ENCODE measurements around the gene DNASE1L3. TPM values are rescaled to one million over a fixed set of nuclear protein-coding genes. Genes with fewer than 3 reads are reported as not detected.

The DNASE1L3 gene
- total and polyA plus RNA-seq, 2 of the 13 experiments (the other 11 are each of a cell fraction or from before 2014, with no cell fraction given), result 0.86 to 1.7 TPM

DNA sequence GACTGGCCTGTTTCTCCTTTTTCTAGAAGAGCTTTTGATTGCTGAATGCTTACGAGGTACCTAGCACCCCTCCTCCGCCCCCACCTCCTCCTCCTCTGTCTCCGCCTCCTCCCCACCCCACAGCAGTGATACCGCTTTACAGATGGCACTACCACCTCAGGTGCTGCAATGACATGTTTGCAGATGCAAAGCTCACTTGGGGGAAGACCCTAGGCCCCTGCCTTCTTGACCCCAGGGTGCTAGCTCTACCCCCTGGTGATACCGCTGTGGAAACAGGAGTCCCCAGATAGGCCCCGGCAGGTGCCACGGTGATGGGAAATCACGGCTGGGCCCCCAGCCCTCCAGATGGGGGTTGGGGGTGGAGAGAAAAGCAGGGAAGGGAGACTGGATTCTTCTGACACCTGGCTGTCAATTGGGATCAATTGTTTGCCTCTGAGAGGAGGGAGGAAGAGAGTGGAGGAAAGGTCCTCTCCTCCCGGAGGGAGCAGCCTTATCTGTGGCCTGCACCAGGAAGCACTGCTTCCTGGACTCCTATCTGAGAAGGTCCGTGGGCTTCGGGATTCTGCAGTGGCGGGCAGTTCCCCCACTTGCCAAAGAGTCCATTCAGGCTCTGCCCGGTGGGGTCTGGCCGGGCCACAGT is 37.6 kb downstream of the DNASE1L3 start (continued):
- TF ChIP-seq ZNF558 (CRISPR knock-in tag; IDR thresholded peaks at IDR 0.05; ENCODE audit: borderline replicate concordance), result no peak
- TF ChIP-seq, protein P1, sequence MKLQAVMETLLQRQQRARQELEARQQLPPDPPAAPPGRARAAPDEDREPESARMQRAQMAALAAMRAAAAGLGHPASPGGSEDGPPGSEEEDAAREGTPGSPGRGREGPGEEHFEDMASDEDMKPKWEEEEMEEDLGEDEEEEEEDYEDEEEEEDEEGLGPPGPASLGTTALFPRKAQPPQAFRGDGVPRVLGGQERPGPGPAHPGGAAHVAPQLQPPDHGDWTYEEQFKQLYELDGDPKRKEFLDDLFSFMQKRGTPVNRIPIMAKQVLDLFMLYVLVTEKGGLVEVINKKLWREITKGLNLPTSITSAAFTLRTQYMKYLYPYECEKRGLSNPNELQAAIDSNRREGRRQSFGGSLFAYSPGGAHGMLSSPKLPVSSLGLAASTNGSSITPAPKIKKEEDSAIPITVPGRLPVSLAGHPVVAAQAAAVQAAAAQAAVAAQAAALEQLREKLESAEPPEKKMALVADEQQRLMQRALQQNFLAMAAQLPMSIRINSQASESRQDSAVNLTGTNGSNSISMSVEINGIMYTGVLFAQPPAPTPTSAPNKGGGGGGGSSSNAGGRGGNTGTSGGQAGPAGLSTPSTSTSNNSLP (IDR thresholded peaks at IDR 0.05; ENCODE audit: low read depth, low read length), result no peak
- TF ChIP-seq ZNF768 (CRISPR knock-in tag; IDR thresholded peaks at IDR 0.05), result no peak
- no peak for TF ChIP-seq ZNF547 (CRISPR knock-in tag; IDR thresholded peaks at IDR 0.05)
- TF ChIP-seq, protein P2, sequence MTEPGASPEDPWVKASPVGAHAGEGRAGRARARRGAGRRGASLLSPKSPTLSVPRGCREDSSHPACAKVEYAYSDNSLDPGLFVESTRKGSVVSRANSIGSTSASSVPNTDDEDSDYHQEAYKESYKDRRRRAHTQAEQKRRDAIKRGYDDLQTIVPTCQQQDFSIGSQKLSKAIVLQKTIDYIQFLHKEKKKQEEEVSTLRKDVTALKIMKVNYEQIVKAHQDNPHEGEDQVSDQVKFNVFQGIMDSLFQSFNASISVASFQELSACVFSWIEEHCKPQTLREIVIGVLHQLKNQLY (CRISPR knock-in tag; IDR thresholded peaks at IDR 0.05), result no peak
- TF ChIP-seq ZNF550 (CRISPR knock-in tag; IDR thresholded peaks at IDR 0.05; ENCODE audit: borderline replicate concordance), result no peak
- 0 out of 2 replicates have a peak, but pooled peaks have one; percentile 11 for TF ChIP-seq ZNF616 (CRISPR knock-in tag; IDR thresholded peaks at IDR 0.05; ENCODE audit: low read depth)
- peak; percentile 56; the same call in 1 of the 2 replicates for TF ChIP-seq MAX (IDR thresholded peaks at IDR 0.05)
- no peak for TF ChIP-seq TSC22D2 (CRISPR knock-in tag; IDR thresholded peaks at IDR 0.05; ENCODE audit: borderline replicate concordance)
- TF ChIP-seq SRF (IDR thresholded peaks at IDR 0.05; ENCODE audit: low read depth, low read length), result no peak
- no peak for TF ChIP-seq KAT8 (CRISPR knock-in tag; IDR thresholded peaks at IDR 0.05)
- no peak for TF ChIP-seq IRF1 (CRISPR knock-in tag; IDR thresholded peaks at IDR 0.05; ENCODE audit: low read depth)
- TF ChIP-seq FOXJ3 (CRISPR knock-in tag; IDR thresholded peaks at IDR 0.05; ENCODE audit: borderline replicate concordance), result no peak
- peak; percentile 39; the same call in 1 of the 2 replicates for TF ChIP-seq ZFX (CRISPR knock-in tag; IDR thresholded peaks at IDR 0.05; ENCODE audit: low read depth)
- peak; percentile 82 for TF ChIP-seq PAXIP1 (CRISPR knock-in tag; conservative IDR thresholded peaks at IDR 0.05)
- no peak for TF ChIP-seq ZNF207 (IDR thresholded peaks at IDR 0.05; ENCODE audit: borderline replicate concordance)
- TF ChIP-seq ZIK1 (CRISPR knock-in tag; IDR thresholded peaks at IDR 0.05; ENCODE audit: borderline replicate concordance, low read depth), result no peak
- no peak for TF ChIP-seq ZNF335 (CRISPR knock-in tag; IDR thresholded peaks at IDR 0.05)
- TF ChIP-seq ZNF354B (CRISPR knock-in tag; IDR thresholded peaks at IDR 0.05), result 0 out of 2 replicates have a peak, but pooled peaks have one; percentile 35
- no peak for TF ChIP-seq ZNF263 (CRISPR knock-in tag; IDR thresholded peaks at IDR 0.05)
- TF ChIP-seq ZMYM2 (CRISPR knock-in tag; IDR thresholded peaks at IDR 0.05), result no peak
- TF ChIP-seq NR0B2 (CRISPR knock-in tag; IDR thresholded peaks at IDR 0.05), result no peak
- TF ChIP-seq ZNF672 (CRISPR knock-in tag; IDR thresholded peaks at IDR 0.05), result no peak
